Thoracic aorta (tissue), 2 donors: ENCODE data around the gene CNTNAP2. TPM values are rescaled to one million over a fixed set of nuclear protein-coding genes. Genes with fewer than 3 reads are reported as not detected.

Experiments used
- ATAC-seq: fragments of 150-250 bp; one replicate; pipeline ENCODE4 v1.8.0; 2017; ENCODE audit warnings: low read depth; ENCODE audit not compliant: insufficient number of reproducible peaks, low FRiP score
- DNase-seq: peaks from one replicate; pipeline ENCODE4 v3.0.0-alpha.2; 2020; ENCODE audit warnings: low spot score
- H3K27ac ChIP-seq, 2 donors: fragments of 200-600 bp; sonication (generic); 1 replicate in 1 of 2; 2 replicates in 1 of 2; pipeline ENCODE4 v1.5.1; 2016; ENCODE audit warnings: mild to moderate bottlenecking in 2 of 2, moderate library complexity in 2 of 2
- H3K27me3 ChIP-seq: fragments of 200-600 bp; sonication (generic); replicated peaks from 2 replicates; pipeline ENCODE4 v1.6.0; 2016; ENCODE audit warnings: mild to moderate bottlenecking; ENCODE audit not compliant: insufficient read depth
- H3K36me3 ChIP-seq: fragments of 200-600 bp; sonication (generic); one replicate; pipeline ENCODE4 v1.5.1; 2016
- H3K4me1 ChIP-seq, 2 donors: fragments of 200-600 bp; sonication (generic); 1 replicate in 1 of 2; 2 replicates in 1 of 2; pipeline versions ENCODE4 v1.5.1 to v1.6.0; 2016; ENCODE audit warnings: low read depth in 2 of 2, mild to moderate bottlenecking in 1 of 2; ENCODE audit not compliant: control insufficient read depth in 1 of 2
- H3K4me3 ChIP-seq: fragments of 200-600 bp; sonication (generic); 2 replicates; pipeline ENCODE4 v1.5.1; 2016; ENCODE audit warnings: mild to moderate bottlenecking
- H3K9me3 ChIP-seq: fragments of 200-600 bp; sonication (generic); 2 replicates; pipeline ENCODE4 v1.5.1; 2016
- total RNA-seq, 2 donors: library from RNA; depleted of rRNA; stranded (reverse); fragments of >200 nt; gene quantifications; one replicate each; pipeline versions ENCODE4 v1.1.0 to v1.2.3, GENCODE V29; 2016
- TF ChIP-seq, protein P1 (sequence below): fragments of 200-600 bp; sonication (generic); IDR thresholded peaks from one replicate; pipeline ENCODE4 v1.5.1; 2019; ENCODE audit warnings: antibody characterized with exemption

Gene CNTNAP2
- total RNA-seq, 2 donors from 2014 or later: not detected

DNA sequence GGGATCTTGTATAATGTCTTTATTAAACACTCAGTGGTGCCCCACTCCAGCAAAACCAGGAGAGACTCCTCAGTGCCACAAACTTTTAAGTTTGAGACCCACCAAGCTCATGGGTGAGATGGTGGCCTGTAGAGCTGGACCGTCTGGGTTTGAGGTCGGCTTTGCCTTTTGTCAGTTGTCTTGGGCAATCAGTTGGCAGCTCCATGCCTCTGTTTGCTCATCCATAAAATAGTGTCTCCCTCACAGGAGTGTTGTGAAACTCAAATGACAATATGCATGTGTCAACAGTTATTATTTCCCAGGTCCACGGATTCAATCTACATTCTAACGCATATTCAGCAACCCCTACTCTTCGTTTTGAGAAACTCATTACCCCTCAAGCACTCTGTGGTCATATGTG, 2106.1 kb downstream of the CNTNAP2 start:
- Histone ChIP-seq H3K4me1 (no peaks in the 10 kb centered on the region), H3K27me3 (no peaks in the 10 kb centered on the region)

DNA sequence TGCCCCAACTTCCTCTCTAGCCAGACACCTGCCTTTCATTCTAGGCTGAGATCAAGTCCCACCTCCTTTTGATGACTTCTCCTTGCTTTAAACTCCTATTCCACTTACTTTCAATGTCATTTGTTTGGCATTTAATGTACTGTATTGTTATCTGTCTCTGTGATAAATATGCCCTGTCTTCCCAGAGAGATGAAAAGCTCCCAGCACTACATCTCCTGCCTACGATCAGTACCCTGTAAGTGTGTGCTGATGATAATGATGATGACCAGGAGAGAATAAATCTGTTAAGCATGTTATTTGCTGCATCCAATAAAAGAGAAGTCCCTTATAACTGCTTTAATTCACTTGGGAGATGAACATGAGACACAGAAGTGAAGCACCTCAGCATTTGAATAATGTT, 2106.6 kb downstream of the CNTNAP2 start:
- TF ChIP-seq, protein P1, sequence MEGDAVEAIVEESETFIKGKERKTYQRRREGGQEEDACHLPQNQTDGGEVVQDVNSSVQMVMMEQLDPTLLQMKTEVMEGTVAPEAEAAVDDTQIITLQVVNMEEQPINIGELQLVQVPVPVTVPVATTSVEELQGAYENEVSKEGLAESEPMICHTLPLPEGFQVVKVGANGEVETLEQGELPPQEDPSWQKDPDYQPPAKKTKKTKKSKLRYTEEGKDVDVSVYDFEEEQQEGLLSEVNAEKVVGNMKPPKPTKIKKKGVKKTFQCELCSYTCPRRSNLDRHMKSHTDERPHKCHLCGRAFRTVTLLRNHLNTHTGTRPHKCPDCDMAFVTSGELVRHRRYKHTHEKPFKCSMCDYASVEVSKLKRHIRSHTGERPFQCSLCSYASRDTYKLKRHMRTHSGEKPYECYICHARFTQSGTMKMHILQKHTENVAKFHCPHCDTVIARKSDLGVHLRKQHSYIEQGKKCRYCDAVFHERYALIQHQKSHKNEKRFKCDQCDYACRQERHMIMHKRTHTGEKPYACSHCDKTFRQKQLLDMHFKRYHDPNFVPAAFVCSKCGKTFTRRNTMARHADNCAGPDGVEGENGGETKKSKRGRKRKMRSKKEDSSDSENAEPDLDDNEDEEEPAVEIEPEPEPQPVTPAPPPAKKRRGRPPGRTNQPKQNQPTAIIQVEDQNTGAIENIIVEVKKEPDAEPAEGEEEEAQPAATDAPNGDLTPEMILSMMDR: no peak
- Histone ChIP-seq H3K4me3 (no peak overlapping the region), H3K27ac (no peak overlapping the region), H3K27me3 (no peaks in the 10 kb centered on the region), H3K4me1 (no peaks in the 10 kb centered on the region), H3K36me3 (no peaks in the 10 kb centered on the region), H3K9me3 (no peaks in the 10 kb centered on the region)
- DNase-seq: no peak
- ATAC-seq: no peak

More for the DNA sequence above, 2106.1 kb downstream of the CNTNAP2 start:
- Histone ChIP-seq H3K4me3 (no peak overlapping the region), H3K36me3 (no peaks in the 10 kb centered on the region), H3K9me3 (no peaks in the 10 kb centered on the region), H3K27ac (no peak overlapping the region)
- ATAC-seq: no peak
- TF ChIP-seq, protein P1: no peak
- no peak for DNase-seq

DNA sequence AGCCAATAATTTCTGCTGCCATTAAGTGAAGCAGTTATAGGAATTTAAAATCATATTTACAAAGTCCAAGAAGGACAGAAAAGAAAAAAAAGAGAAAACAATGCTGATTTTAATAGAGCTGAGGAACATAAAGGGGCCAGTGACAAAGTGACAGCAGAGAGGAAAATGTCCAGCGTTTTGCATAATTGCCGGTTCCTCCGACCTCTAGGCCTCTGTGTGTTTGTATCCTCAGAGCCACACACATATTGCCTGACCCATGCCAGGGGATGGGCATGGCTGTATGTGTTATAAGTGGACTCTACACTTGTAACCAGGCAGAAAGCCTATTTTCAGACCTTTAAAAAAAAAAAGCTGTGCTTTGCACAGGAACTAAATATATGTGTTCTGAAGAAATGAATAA, 2107.1 kb downstream of the CNTNAP2 start:
- Histone ChIP-seq H3K9me3 (no peaks in the 10 kb centered on the region), H3K4me3 (no peak overlapping the region), H3K27ac (no peak overlapping the region), H3K36me3 (no peaks in the 10 kb centered on the region), H3K27me3 (no peaks in the 10 kb centered on the region), H3K4me1 (no peaks in the 10 kb centered on the region)
- TF ChIP-seq, protein P1: no peak
- ATAC-seq (no peak), DNase-seq (no peak)

DNA sequence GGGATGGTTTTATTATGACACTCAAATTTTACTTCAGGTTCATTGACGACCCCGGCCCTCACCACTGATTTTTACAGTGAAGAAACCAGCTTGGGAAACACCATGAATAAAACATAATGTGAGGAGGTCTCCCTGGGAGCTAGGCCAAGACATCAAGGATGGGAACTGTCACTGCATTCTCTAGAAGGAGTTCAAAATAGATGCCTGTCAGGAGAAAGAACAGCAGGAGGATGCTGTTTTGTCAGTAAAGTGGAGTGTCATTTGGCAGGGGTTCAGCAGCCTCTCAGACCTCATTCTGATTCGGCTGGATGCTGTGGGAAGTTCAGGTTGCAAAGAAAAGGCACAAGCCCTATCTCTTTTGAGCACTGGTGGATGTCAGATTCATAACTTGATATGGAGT, 2113.7 kb downstream of the CNTNAP2 start:
- Histone ChIP-seq H3K27me3 (no peaks in the 10 kb centered on the region), H3K27ac (no peak overlapping the region), H3K4me3 (no peak overlapping the region), H3K9me3 (no peaks in the 10 kb centered on the region), H3K4me1 (no peaks in the 10 kb centered on the region), H3K36me3 (no peaks in the 10 kb centered on the region)
- DNase-seq (no peak), ATAC-seq (no peak)
- TF ChIP-seq, protein P1: no peak

DNA sequence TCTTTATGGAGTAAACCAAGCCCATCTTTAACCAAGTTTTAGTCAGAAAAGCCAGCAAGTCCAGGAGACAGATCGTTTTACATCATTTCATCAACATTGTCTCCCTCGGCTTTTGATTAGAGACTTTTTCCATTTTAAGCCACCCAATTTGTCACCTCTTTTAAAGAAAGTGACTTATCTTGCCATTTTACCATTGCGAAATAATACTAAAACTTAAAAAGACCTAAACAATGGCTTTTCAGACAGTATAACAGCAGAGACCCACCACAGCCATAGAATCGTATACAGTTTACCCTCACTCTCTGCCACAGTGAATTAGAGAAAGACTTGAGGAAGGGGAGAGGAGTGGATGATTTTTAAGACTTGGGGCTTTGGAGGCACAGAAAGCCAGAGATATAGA, 2114.3 kb downstream of the CNTNAP2 start:
- Histone ChIP-seq H3K4me3 (no peak overlapping the region), H3K4me1 (no peaks in the 10 kb centered on the region), H3K9me3 (no peaks in the 10 kb centered on the region), H3K27ac (no peak overlapping the region), H3K36me3 (no peaks in the 10 kb centered on the region), H3K27me3 (no peaks in the 10 kb centered on the region)
- ATAC-seq: no peak
- TF ChIP-seq, protein P1: no peak
- no peak for DNase-seq
